A375 (cell line): Measurements from ENCODE around the gene HTR1E. TPM values are rescaled to one million over a fixed set of nuclear protein-coding genes. Genes with fewer than 3 reads are reported as not detected.

Experiments
- small RNA-seq: library from RNA; depleted of rRNA; stranded (forward); fragments of <200 nt; gene quantifications from one replicate; pipeline ENCODE3, GENCODE V24; 2014
- total RNA-seq: library from RNA; depleted of rRNA; stranded (reverse); fragments of >200 nt; shearing (Covaris generic); gene quantifications from 2 replicates; pipeline ENCODE4 v1.2.3, GENCODE V29; 2014; rRNA removed

HTR1E gene
- total RNA-seq: not detected in 2 replicates

GRCh38 chr6:86937219-86938079, at the start of gene HTR1E:
Gene HTR1E (plus strand): TSS chr6:86937528. CDS start chr6:87015335, 77,807 bp downstream.

Small RNA genes within 50 kb of the gene (small RNA-seq; reads per million reads assigned to genes)
- gene AL157777.2 (not detected), gene MTHFD2P2 (not detected)

Other genes with a start within 250 kb of the HTR1E start
- gene CGA, start 157.6 kb downstream of the HTR1E start, total RNA-seq: not detected in 2 replicates
- gene ZNF292, start 218.0 kb downstream of the HTR1E start, total RNA-seq: 8.5 and 10.9 TPM in 2 replicates